GM20000 (cell line): ENCODE measurements around the gene BCAM.
"Not testable (repeated sequence)": the region's sequence is repeated elsewhere in the genome, so short reads cannot be mapped to it uniquely, and the experiment has no call there.

Experiments
- DNase-seq: peaks from one replicate; pipeline ENCODE4 v3.0.0; 2012; ENCODE audit warnings: low spot score
- TF ChIP-seq, protein P1 (sequence below): IDR thresholded peaks from 2 replicates; pipeline ENCODE4 v1.5.1; 2012; ENCODE audit warnings: mild to moderate bottlenecking, control low read depth; ENCODE audit errors: extremely low read depth, missing control alignments

Gene BCAM

DNA sequence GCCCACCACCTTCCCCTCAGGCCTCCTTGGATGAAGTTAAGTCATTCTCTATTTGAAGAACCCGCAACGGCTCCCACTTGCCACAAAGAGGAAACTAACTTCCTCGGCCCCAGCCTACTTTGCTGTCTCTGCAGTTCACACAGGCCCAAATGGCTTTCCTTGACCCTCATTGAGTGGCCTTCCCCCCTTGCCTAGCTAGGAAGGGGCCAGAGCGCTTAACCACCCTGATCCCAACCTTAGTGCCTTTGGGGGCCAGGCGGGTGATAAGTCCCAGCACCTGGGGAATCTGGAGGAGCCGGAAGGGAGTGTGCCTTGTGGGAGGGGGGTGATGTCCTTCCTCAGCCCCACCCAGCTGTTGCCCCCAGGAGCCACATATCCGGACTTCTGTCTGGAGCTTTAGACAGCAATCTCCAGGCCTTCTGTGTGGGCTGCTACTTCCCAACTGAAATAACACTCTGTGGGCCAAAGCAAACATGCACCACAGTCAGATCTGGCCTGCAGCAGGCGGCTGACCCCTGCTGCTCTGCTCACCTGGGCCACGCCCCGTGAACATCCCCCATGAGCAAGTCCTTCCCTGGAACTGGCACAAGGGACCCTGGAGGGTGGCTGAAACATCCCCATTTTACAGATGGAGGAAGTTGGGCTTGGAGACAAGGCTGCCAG, 47.6 kb downstream of the BCAM start:
- TF ChIP-seq, protein P1, sequence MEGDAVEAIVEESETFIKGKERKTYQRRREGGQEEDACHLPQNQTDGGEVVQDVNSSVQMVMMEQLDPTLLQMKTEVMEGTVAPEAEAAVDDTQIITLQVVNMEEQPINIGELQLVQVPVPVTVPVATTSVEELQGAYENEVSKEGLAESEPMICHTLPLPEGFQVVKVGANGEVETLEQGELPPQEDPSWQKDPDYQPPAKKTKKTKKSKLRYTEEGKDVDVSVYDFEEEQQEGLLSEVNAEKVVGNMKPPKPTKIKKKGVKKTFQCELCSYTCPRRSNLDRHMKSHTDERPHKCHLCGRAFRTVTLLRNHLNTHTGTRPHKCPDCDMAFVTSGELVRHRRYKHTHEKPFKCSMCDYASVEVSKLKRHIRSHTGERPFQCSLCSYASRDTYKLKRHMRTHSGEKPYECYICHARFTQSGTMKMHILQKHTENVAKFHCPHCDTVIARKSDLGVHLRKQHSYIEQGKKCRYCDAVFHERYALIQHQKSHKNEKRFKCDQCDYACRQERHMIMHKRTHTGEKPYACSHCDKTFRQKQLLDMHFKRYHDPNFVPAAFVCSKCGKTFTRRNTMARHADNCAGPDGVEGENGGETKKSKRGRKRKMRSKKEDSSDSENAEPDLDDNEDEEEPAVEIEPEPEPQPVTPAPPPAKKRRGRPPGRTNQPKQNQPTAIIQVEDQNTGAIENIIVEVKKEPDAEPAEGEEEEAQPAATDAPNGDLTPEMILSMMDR: no peak

DNA sequence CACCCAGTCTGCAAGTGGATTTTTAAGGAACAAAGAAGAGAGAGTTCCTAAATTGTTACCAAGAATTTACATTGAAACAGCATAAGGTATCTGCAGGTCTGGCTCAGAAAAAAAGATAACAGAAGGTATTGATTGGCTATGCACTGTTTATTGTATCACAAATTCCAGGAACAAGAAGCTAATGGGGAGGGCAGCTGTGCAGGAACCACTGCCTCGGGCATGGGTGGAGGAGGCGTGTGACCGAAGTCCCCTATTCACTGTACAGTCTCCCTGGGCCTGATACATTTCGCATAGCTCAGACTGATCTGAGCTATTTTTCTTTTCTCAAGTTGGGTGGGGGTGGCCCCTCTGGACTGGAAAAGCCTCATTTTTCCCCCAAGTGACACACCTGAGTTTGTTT, 48.9 kb downstream of the BCAM start:
- TF ChIP-seq, protein P1: no peak
- no peak for DNase-seq

More for the DNA sequence above, 47.6 kb downstream of the BCAM start:
- no peak for DNase-seq

DNA sequence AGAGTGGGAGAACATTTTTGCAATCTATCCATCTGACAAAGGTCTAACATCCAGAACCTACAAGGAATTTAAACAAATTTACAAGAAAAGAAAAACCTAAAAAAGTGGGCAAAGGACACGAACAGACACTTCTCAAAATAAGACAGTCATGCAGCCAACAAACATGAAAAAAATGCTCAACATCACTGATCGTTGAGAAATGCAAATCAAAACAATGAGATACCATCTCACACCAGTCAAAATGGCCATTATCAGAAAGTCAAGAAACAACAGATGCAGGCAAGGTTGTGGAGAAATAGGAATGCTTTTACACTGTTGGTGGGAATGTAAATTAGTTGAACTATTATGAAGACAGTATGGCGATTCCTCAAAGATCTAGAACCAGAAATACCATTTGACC, 52.7 kb downstream of the BCAM start:
- DNase-seq: not testable (repeated sequence)

DNA sequence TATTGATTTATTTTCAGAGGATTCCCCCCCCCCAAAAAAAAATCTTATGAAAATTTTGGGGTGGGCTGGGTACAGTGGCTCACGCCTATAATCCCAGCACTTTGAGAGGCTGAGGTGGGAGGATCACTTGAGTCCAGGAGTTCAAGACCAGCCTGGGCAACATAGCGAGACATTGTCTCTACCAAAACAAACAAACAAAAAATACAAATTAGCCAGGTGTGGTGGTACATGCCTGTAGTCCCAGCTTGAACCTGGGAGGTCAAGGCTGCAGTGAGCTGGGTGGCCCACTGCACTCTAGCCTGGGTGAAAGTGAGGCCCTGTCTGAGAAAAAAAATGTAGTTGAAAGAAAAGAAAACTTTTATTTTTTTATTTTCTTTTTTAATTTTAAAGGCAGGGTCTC, 55.1 kb downstream of the BCAM start:
- TF ChIP-seq, protein P1: no peak
- no peak for DNase-seq

DNA sequence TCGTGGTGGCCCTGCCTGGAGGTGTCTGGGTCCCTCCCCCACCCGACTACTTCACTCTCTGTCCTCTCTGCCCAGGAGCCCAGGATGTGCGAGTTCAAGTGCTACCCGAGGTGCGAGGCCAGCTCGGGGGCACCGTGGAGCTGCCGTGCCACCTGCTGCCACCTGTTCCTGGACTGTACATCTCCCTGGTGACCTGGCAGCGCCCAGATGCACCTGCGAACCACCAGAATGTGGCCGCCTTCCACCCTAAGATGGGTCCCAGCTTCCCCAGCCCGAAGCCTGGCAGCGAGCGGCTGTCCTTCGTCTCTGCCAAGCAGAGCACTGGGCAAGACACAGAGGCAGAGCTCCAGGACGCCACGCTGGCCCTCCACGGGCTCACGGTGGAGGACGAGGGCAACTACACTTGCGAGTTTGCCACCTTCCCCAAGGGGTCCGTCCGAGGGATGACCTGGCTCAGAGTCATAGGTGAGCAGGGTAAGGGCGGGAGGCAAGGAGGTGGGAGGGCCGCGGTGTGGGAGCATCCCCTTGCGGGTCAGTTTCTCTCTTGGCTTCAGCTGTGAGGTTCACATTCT, 56.4 kb downstream of the BCAM start:
- TF ChIP-seq, protein P1: no peak
- no peak for DNase-seq

- DNase-seq: no peak
- TF ChIP-seq, protein P1: no peak
These were observed 57.8 kb downstream of the BCAM start for GRCh38 chr19:44866664-44867063.

GRCh38 chr19:44867578-44867977, 58.7 kb downstream of the BCAM start:
- TF ChIP-seq, protein P1: no peak
- no peak for DNase-seq
